NOMO-1 treated with dmso at 0.1 percent for 144 hours (cell line): ENCODE data around the gene RBMXL3.
"Not testable (repeated sequence)": the region's sequence is repeated elsewhere in the genome, so short reads cannot be mapped to it uniquely, and the experiment has no call there.

Experiments used
- DNase-seq: peaks from one replicate; lab custom pipeline; 2025; ENCODE audit not compliant: unreplicated experiment; lab: John Stamatoyannopoulos, UW

Gene RBMXL3

DNA sequence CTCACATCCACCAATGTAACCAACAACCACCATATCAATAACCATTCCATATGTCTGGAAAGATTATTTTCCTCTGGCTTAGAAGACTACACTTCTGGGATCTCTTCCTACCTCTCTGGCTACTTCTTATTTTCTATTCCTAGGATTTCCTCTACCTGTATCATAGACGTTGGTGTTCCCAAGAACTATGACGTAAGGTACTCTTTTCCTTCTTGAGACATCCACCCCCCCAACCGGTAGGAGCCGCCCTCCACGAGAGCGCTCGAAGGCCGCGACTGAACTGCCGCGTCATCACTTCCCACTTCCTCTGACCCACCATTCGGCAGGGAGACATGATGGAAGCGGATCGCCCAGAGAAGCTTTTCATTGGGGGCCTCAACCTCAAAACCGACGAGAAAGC, at the start of gene RBMXL3:
RBMXL3 (plus strand) TSS at position 301 of the 400 bp plus-strand sequence; CDS start at position 333, 32 bp downstream.
- DNase-seq = no peak

DNA sequence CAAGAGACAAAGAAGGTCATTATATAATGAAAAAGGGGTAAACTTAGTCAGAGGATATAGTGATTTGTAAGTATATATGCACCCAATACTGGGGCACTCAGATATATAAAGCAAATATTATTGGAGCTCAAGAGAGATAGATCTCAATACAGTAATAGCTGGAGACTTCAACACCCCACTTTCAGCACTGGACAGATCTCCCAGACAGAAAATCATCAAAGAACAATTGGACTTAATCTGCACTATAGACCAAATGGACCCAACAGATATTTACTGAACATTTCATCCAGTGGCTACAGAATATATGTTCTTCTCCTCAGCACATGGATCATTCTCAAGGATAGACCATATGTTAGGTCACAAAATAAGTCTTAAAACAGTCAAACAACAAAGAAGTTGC, 47.2 kb upstream of the RBMXL3 start:
- DNase-seq = no peak

DNA sequence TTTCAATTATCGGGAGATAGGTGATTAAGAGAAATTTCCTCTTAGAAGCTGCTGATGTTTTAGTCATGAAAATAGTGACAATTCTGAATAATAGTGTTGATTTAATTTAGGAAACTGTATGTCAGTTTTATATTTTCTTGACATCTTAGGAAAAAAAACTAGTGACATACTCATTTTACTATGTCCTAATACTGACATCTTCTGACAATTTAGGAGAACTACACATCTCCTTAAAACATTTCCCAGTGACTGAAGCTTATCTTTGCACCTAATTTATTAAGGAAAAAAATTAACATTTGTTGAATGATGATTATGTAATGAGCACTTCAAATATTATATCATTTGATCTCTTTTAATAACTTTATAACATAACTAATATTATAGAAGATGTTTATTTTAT, 42.0 kb upstream of the RBMXL3 start:
- DNase-seq = no peak

DNA sequence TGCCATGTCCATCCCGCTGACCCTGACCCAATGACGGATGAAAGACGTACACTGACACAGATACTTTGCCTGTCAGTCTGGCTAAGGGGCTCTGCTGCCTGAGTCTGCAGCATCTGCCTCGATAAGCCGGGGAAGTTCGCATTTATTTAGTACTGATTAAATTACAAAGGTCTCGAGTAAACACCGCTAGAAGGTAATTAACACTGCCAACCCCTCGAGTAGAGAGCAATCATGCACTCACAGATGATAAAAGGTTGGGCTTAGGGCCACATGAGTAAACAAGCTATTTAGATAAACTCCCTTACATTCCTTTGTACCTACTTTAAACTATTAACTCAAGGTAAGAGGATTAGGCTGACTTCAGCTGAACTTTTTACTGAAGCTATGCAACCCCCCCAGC, 16.0 kb upstream of the RBMXL3 start:
- no peak for DNase-seq

DNA sequence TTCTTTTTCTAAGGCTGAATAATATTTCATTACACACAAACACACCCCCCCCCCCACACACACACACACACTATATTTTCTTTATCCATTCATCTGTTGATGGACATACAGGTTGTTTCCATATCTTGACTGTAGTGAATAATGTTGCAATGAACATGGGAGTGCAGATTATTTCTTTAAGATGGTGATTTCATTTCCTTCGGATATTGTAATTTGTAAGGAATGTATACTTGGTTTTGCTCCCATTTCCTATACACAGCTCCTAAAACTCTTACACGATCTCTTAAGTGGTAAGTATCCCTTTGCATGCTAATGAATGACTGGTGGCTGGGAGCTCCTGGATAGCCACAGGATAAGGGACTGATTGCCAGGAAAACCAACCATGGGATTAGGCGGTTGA, 14.7 kb upstream of the RBMXL3 start:
- no peak for DNase-seq

DNA sequence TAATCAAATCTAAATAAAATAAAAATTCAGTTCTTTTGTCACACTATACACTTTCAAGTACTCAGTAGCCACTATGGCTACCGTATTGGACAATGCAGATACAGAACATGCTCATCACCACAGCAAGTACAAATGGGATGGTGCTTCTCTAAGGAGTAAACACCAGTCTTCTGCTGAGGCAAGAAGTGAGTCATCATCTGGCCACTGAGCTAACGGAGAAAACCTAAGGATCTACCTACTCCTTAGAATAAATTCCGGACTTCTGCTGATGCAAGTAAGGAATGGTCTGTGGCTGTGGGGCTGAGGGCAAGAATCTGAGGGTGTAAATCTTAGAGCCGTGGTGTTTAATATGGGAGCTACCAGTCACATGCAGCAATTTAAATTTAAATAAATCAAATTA, 11.3 kb upstream of the RBMXL3 start:
- no peak for DNase-seq

DNA sequence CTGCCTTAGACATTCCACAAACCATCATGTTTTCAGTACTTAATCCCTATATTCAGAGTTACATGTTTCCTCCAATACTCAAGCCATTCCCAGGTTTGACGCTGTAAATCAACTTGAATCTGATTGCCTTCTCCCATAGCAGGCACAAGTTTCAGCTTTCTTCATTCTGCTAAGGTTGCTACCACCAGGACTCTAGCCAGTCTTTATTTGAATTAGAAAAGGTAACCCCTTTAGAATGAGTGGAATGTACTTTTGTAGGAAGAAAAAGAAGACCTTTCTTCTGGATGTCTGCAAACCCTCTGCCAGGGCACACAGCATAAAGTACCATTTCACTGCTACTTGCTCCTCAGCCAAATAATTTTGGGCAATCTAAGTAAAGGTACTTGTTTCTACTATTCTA, 10.7 kb upstream of the RBMXL3 start:
- no peak for DNase-seq

DNA sequence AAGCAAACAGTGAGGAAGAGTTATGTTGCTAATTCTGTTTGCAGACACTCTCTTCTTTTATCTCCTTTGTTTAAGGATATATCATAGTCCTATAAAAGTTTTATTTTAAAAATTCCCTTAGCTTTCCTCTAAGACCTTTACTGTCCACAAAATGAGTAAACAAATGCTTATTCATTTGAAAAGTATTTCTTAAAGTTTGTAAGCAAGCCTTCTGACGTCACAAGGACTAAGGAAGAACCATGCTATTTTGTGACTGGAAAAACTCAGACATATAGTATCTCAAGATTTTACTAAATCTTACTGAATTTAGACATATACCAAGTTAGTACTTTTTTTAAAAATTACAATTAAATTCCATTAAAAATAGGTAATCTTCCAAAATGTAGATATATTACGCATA, 5.2 kb upstream of the RBMXL3 start:
- no peak for DNase-seq

DNA sequence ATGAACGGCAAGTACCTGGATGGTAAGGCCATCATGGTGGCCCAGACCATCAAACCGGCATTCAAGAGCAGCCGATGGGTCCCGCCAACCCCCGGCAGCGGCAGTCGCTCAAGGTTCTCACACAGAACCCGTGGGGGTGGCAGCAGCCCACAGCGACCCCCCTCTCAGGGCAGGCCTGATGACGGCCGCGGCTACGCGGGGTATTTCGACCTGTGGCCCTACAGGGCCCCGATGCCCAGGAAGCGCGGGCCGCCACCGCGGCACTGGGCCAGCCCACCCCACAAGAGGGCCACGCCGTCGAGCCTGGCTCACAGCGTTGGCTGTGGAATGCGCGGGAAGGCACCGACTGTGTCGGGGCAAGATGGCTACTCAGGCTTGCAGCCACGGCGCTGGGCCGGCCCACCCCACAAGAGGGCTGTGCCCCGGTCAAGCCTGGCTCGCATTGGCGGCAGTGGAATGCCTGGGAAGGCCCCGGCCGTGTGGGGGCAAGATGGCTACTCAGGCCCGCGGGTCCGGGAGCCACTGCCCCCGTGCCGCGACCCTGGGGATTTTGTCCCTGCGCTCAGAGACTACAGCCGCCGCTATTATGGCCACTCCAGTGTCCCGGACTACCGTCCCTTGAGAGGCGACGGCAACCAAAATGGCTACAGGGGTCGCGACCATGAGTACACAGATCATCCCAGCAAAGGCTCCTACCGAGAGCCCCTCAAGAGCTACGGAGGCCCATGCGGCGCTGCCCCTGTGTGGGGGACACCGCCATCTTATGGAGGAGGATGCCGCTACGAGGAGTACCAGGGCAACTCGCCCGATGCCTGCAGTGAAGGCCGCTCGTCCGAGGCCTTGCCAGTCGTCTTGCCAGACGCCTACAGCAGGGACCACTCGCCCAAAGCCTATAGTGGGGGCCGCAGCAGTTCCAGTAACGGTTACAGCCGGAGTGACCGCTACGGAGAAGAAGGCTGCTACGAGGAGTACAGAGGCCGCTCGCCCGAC, 731 bp downstream of the RBMXL3 start:
- no peak for DNase-seq

DNA sequence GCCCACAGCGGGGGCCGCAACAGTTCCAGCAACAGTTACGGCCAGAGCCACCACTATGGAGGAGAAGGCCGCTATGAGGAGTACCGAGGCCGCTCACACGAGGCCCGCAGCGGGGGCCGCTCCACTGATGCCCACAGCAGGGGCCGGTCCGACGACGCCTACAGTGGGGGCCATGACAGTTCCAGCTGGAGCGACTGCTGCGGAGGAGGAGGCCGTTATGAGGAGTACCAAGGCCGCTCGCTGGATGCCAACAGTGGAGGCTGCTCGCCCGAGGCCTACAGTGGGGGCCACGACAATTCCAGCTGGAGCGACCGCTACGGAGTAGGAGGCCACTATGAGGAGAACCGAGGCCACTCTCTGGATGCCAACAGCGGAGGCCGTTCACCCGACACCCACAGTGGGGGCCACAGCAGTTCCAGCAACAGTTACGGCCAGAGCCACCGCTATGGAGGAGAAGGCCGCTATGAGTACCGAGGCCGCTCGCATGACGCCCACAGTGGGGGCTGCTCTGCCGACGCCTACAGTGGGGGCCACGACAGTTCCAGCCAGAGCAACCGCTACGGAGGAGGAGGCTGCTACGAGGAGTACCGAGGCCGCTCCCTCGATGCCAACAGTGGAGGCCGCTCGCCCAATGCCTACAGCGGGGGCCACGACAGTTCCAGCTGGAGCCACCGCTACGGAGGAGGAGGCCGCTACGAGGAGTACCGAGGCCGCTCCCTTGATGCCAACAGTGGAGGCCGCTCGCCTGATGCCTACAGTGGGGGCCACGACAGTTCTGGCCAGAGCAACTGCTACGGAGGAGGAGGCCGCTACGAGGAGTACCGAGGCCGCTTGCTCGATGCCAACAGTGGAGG, 1.7 kb downstream of the RBMXL3 start:
- no peak for DNase-seq

DNA sequence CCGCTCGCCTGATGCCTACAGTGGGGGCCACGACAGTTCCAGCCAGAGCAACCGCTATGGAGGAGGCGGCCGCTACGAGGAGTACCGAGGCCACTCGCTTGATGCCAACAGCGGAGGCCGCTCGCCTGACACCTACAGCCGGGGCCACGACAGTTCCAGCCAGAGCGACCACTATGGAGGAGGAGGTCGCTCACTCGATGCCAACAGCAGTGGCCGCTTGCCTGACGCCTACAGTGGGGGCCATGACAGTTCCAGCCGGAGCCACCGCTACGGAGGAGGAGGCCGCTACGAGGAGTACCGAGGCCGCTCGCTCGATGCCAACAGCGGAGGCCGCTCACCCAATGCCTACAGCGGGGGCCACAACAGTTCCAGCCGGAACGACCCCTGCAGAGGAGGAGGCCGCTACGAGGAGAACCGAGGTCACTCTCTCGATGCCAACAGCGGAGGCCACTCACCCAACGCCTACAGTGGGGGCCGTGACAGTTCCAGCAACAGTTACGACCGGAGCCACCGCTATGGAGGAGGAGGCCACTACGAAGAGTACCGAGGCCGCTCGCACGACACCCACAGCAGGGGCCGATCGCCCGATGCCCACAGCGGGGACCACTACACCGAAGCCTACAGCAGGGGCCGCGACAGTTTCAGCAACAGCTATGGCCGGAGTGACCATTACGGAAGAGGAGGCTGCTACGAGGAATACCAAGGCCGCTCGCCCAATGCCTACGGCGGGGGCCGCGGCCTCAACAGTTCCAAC, 2.5 kb downstream of the RBMXL3 start:
- DNase-seq = no peak

DNA sequence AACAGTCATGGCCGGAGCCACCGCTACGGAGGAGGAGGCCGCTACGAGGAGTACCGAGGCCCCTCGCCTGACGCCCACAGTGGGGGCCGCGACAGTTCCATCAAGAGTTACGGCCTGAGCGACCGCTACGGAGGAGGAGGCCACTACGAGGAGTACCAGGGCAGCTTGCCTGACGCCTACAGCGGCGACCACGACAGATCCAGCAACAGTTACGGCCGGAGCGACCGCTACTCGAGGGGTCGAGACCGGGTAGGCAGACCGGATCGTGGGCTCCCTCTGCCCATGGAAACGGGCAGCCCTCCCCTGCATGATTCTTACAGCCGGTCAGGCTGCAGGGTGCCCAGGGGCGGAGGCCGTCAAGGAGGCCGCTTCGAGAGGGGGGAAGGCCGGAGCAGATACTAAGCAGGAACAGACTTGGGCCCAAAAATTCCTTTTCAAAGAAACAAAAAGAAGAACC, 3.1 kb downstream of the RBMXL3 start:
- DNase-seq = no peak

DNA sequence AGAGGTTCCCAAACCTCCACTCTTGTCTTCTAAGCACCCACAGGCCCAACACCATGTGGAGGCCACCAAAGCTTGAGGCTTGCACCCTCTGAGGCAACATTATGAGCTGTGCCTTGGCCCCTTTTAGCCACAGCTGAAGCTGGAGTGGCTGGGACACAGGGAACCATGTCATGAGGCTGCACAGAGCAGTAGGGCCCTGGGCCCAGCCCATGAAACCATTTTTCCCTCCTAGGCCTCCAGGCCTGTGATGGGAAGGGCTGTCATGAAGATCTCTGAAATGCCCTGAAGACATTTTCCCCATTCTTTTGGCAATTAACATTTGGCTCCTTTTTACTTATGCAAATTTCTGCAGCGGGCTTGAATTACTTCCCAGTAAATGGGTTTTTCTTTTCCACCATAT, 14.8 kb downstream of the RBMXL3 start:
- no peak for DNase-seq

DNA sequence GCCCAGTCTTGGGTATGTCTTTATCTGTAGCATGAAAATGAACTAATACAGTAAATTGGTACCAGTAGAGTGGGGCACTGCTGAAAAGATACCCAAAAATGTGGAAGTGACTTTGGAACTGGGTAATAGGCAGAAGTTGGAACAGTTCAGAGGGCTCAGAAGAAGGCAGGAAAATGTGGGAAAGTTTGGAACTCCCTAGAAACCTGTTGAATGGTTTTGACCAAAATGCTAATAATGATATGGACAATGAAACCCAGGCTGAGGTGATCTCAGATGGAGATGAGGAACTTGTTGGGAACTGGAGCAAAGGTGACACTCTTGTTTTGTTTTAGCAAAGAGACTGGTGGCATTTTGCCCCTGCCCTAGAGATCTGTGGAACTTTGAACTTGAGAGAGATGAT, 20.3 kb downstream of the RBMXL3 start:
- DNase-seq = not testable (repeated sequence)

DNA sequence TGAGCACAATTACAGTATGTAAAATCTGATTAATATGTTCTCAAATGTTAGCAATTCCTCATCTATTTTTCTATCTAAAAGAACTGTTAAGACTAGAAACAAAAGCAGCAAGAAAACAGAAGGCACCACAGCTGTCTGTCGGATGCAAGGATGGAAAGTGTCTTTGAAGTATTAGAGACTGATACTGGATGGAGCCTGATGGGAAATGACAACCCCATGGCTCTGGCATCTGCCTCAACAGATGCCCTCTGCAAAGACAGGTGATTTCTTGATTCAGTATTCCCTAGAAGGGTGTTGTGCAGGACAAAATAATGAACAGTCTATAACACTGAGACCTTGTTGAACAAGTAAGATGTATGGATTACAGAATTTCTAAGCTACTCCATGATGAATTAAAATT, 24.9 kb downstream of the RBMXL3 start:
- DNase-seq = no peak

DNA sequence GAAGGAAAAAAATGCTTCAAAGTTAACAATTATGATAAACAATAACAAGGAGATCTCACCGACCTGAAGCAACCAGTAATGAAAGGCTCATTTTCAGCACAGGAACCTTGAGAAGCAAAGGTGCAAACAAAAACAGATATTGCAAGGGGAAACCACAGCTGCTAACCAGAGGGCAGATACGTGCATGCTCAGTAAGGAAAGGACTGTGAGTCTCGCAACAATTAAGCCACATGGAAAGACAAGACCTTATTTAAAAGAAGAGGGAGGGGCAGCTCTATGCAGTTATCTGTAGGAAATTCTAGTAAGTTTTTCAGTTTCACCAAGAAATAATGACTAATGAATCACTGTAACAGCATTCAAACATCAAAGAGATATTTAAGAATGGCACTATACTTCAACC, 25.4 kb downstream of the RBMXL3 start:
- DNase-seq = no peak

DNA sequence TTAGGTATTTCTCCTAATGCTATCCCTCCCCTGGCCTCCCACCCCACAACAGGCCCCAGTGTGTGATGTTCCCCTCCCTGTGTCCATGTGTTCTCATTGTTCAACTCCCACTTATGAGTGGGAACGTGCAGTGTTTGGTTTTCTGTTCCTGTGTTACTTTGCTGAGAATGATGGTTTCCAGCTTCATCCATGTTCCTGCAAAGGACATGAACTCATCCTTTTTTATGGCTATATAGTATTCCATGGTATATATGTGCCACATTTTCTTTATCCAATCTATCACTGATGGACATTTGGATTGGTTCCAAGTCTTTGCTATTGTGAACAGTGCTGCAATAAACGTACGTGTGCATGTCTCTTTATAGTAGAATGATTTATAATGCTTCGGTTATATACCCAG, 28.1 kb downstream of the RBMXL3 start:
- not testable (repeated sequence) for DNase-seq

DNA sequence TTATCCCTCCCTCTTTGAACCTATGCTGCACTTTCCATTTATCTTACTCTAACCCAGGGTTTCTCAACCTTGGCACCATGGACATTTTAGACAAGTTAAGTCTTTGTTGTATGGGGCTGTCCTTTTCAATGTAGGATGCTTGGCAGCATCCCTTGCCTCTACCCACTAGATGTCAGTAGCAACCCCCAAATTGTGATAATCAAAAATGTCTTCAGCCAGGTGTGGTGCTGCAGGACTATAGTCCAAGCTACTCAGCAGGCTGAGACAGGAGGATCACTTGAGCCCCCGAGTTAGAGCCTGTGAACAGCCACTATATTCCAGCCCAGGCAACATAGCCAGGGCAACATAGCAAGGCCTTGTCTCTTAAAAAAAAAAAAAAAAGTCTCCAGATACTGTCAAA, 37.7 kb downstream of the RBMXL3 start:
- DNase-seq = no peak

DNA sequence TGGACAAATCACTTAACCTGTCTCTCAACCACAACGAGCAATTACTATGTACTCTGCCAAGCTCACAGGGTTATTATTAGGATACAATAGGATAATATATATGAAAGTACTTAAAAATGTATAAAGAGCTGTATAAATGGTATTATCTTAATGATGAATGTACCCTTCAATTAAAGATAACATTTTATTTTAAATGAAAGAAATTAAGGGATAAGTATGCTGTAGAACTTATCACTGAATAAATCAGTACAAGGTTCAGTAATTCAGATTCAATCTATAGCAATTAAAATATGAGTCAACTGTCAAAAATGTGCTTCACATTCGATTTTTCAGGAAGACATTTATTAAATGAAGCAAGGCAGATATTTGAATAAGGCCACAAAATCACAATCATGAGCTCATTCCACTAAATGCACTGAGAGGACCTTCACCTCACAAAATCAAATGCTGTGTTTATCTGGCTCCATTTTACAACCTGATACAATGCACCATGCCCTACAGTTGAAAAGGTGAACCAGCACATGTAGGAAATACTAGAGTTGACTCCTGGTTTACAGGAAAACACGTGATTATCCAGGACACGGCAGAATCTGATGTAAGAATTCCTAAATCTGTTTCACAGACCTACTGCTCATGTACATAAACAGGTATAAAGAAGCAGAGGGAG, 40.3 kb downstream of the RBMXL3 start:
- DNase-seq = no peak

DNA sequence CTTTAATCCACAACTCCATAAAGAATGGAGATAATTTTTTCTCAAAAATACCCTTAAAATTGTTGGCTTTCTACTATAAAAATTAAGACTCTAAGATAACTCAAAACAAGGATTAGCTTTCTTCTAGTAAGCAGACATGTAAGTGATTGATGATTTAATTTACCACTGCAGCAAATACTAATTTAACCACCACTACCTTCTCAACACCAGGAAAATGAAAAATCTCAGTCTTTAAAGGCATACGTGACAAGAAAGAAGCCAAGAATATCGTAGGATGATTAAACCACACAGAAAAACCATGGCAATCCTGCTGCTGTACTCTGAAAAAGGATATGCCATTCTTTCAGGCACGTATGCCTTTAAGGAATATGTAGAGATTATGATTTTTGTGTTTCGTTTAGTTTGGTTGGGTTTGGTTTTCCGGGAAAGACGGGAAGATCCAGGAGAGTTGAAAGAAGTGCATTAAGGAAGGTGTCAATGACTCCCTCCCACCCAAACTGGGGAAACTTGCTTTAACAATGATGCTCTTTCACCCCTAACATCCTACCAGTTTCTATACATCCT, 43.8 kb downstream of the RBMXL3 start:
- no peak for DNase-seq
